Panc1 (cell line): ENCODE results near the gene RAD17.

Experiments used
- CTCF ChIP-seq: fragments of 450-650 bp; IDR thresholded peaks from 2 replicates; pipeline ENCODE4 v1.5.1; 2017; ENCODE audit warnings: mild to moderate bottlenecking
- POLR2AphosphoS5 ChIP-seq: IDR thresholded peaks from 2 replicates; pipeline ENCODE4 v1.6.1; 2012; ENCODE audit warnings: mild to moderate bottlenecking, low read depth, low read length, moderate library complexity
- SIN3A ChIP-seq: IDR thresholded peaks from 2 replicates; pipeline ENCODE4 v1.6.1; 2012; ENCODE audit warnings: low read depth, mild to moderate bottlenecking, low read length, moderate library complexity, borderline replicate concordance; ENCODE audit not compliant: insufficient read depth

DNA sequence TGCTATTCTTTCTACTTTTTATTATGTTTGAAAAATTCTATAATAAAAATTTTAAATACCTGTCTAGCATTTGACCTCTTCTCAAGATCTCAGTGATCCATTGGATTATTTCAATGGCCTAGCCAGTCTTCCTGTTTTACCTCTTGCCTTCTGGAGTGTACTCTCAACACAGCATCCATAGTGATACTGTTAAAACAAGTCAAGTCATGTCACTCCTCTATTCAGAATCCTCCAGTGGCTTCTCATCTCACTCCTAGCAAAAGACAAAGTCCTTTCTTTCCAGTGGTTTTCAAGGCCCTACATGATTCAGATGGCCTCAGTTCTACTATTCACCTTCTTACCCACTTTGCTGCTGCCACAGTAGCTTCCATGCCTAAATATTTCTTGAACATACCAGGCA is 47.1 kb downstream of the RAD17 start:
- no peak for TF ChIP-seq CTCF
- TF ChIP-seq SIN3A = no peak
- no peak for TF ChIP-seq POLR2AphosphoS5
